Measurements from ENCODE around the gene PNMT. TPM values are rescaled to one million over a fixed set of nuclear protein-coding genes. Genes with fewer than 3 reads are reported as not detected.

The PNMT gene
- total and polyA plus RNA-seq, 4 donors, result 0.75 to 30.2 (median 1.1) TPM

Other genes with a start within 250 kb of the PNMT start
- gene MED1, start 217.2 kb upstream of the PNMT start, total RNA-seq, result 10 to 100 TPM; 30.8 to 35.0 TPM
- gene MED1, start 217.2 kb upstream of the PNMT start, polyA plus RNA-seq, result 1 to 10 TPM; 4.4 to 7.8 TPM
- 10 to 100 TPM; 47.4 to 71.1 TPM for gene CDK12, start 207.0 kb upstream of the PNMT start, total RNA-seq
- 1 to 10 TPM; 7.3 to 9.7 TPM for gene CDK12, start 207.0 kb upstream of the PNMT start, polyA plus RNA-seq
- gene NEUROD2, start 60.5 kb upstream of the PNMT start, total RNA-seq, result not detected
- not detected for gene NEUROD2, start 60.5 kb upstream of the PNMT start, polyA plus RNA-seq
- 1 to 10 TPM; 1.0 to 2.5 TPM for gene PPP1R1B, start 41.5 kb upstream of the PNMT start, total RNA-seq
- gene PPP1R1B, start 41.5 kb upstream of the PNMT start, polyA plus RNA-seq, result 10 to 100 TPM in 1 of 2 donors, not detected in 1; 13.5 TPM
- 10 to 100 TPM; 34.7 to 58.1 TPM for gene STARD3, start 31.3 kb upstream of the PNMT start, total RNA-seq
- 10 to 100 TPM; 35.7 to 72.4 TPM for gene STARD3, start 31.3 kb upstream of the PNMT start, polyA plus RNA-seq
- gene TCAP, start 3.1 kb upstream of the PNMT start, total RNA-seq, result 1 to 10 TPM; 1.9 to 3.1 TPM
- gene TCAP, start 3.1 kb upstream of the PNMT start, polyA plus RNA-seq, result 1 to 10 TPM; 4.0 to 9.3 TPM
- gene PGAP3, start 19.6 kb downstream of the PNMT start, total RNA-seq, result 10 to 100 TPM; 21.9 to 22.0 TPM
- gene PGAP3, start 19.6 kb downstream of the PNMT start, polyA plus RNA-seq, result 10 to 100 TPM; 13.3 to 25.5 TPM
- 10 to 100 TPM; 73.0 to 74.0 TPM for gene ERBB2, start 31.6 kb downstream of the PNMT start, total RNA-seq
- gene ERBB2, start 31.6 kb downstream of the PNMT start, polyA plus RNA-seq, result 10 to 100 TPM; 22.7 to 45.3 TPM
- 10 to 100 TPM; 21.6 to 28.2 TPM for gene MIEN1, start 62.1 kb downstream of the PNMT start, total RNA-seq
- gene MIEN1, start 62.1 kb downstream of the PNMT start, polyA plus RNA-seq, result 10 to 100 TPM; 63.9 to 82.4 TPM
- 1 to 10 TPM in 1 of 2 donors, under 1 TPM in 1; 0.42 to 1.6 TPM for gene GRB7, start 69.5 kb downstream of the PNMT start, total RNA-seq
- gene GRB7, start 69.5 kb downstream of the PNMT start, polyA plus RNA-seq, result under 1 TPM; 0.23 to 0.75 TPM
- gene IKZF3, start 195.9 kb downstream of the PNMT start, total RNA-seq, result 1 to 10 TPM; 1.7 to 2.8 TPM
- under 1 TPM; 0.03 to 0.75 TPM for gene IKZF3, start 195.9 kb downstream of the PNMT start, polyA plus RNA-seq
- gene ZPBP2, start 199.7 kb downstream of the PNMT start, total RNA-seq, result not detected
- not detected for gene ZPBP2, start 199.7 kb downstream of the PNMT start, polyA plus RNA-seq

Data from aorta (tissue), 4 donors.